ENCODE measurements around the gene PDX1. TPM values are rescaled to one million over a fixed set of nuclear protein-coding genes. Genes with fewer than 3 reads are reported as not detected.

The PDX1 gene
- total RNA-seq, 1 experiment from 2014 or later, result not detected

DNA sequence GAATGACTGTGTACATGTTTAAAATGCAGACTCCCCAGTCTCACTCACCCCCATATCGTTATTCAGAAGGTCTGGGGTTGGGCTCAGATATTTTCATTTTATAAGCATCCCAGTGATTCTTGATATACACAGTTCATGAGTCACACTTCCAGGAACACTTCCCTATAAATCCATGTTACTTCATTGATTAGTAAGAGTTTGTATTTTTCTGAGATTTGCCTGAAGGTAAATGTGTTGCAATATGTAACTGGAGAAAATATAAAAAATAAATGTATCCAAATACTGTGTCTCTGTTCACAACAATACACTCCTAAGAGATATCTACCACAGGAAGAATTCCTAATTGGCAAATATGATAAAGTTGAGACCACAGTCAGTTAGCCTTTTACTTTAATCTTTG lies 6.6 kb upstream of the PDX1 start:
- H3K36me3 ChIP-seq (ENCODE audit: insufficient read depth, low read length, poor library complexity, severe bottlenecking), result no peaks in the 10 kb centered on the region
- H3K27me3 ChIP-seq (replicated peaks; ENCODE audit: insufficient read depth, low read depth, low read length, poor library complexity), result peaks cover 93% of the 10 kb centered on the region
- TF ChIP-seq, protein P1, sequence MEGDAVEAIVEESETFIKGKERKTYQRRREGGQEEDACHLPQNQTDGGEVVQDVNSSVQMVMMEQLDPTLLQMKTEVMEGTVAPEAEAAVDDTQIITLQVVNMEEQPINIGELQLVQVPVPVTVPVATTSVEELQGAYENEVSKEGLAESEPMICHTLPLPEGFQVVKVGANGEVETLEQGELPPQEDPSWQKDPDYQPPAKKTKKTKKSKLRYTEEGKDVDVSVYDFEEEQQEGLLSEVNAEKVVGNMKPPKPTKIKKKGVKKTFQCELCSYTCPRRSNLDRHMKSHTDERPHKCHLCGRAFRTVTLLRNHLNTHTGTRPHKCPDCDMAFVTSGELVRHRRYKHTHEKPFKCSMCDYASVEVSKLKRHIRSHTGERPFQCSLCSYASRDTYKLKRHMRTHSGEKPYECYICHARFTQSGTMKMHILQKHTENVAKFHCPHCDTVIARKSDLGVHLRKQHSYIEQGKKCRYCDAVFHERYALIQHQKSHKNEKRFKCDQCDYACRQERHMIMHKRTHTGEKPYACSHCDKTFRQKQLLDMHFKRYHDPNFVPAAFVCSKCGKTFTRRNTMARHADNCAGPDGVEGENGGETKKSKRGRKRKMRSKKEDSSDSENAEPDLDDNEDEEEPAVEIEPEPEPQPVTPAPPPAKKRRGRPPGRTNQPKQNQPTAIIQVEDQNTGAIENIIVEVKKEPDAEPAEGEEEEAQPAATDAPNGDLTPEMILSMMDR (conservative IDR thresholded peaks at IDR 0.05; ENCODE audit: low read depth, low read length), result no peak
- TF ChIP-seq EZH2 (IDR thresholded peaks at IDR 0.05; ENCODE audit: borderline replicate concordance, low read depth, low read length, poor library complexity, severe bottlenecking), result no peak
- ChIA-PET POLR2A (ENCODE audit: low non-redundant PET) (no interaction called here), CTCF (no interaction called here)
- no peaks in the 10 kb centered on the region for H3K9me3 ChIP-seq (ENCODE audit: low read depth, low read length, poor library complexity, severe bottlenecking)
- no peak for DNase-seq (ENCODE audit: low spot score)
- intact Hi-C loops (cut with micrococcal nuclease; ENCODE audit: unreplicated experiment), result no loop called here
- H3K27ac ChIP-seq (ENCODE audit: low read depth, low read length, poor library complexity, severe bottlenecking), result no peak overlapping the region
- no TSS peak for BruUV-seq (replicated peaks)
- H3K4me1 ChIP-seq (ENCODE audit: insufficient read depth, low read length, poor library complexity, severe bottlenecking), result no peaks in the 10 kb centered on the region
- H3K4me3 ChIP-seq (ENCODE audit: low read depth, low read length, poor library complexity, severe bottlenecking), result no peak overlapping the region

DNA sequence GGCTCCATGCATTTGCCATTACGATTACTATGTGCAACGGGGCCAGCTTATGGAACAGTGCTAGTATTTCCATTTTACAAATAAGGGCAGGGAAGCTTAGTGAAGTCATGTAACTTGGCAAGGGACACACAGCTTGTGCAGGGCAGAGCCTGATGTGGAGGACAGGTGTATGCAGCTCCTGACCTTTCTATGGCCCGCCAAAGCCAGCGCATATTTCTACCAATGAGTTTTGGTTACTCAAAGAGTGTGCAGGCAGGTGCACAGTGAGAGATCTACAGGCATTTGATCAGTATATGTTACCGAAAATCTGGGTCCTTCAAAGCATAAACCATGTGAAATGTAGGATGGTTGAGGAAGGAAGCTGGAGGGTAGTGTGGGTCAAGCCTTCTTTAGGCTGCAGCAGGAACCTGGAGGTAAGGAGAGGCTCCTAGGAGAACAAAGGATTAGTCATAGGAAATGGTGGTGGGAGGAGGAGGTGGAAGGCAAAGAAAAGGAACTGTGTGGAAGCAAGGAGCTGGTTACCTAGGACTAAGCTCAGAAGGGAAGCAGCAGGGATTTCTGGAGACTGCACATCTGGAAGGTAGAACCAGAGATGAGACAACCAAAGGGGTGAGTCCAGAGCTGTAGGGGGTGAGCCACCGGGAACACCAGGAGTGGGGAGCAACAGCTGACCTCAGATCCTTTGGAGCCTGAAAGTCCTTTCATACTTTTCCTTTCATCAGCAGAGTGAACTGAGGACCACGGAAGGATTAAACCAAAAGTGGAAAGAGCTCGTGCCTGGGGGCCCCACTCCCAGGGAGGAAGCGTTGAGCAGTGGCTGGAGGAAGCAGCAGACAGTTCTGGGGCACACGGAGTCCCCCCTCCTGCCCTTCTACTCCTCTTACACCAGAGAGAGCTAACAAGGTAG lies 4.2 kb upstream of the PDX1 start:
- H3K27me3 ChIP-seq (replicated peaks; ENCODE audit: insufficient read depth, low read depth, low read length, poor library complexity), result peaks cover 93% of the 10 kb centered on the region
- BruUV-seq (replicated peaks), result no TSS peak
- intact Hi-C loops (cut with micrococcal nuclease; ENCODE audit: unreplicated experiment), result no loop called here
- POLR2A ChIA-PET (ENCODE audit: low non-redundant PET), result no interaction called here
- H3K4me1 ChIP-seq (ENCODE audit: insufficient read depth, low read length, poor library complexity, severe bottlenecking), result peaks cover 10% of the 10 kb centered on the region
- CTCF ChIA-PET, result no interaction called here
- H3K27ac ChIP-seq (ENCODE audit: low read depth, low read length, poor library complexity, severe bottlenecking), result no peak overlapping the region
- DNase-seq (ENCODE audit: low spot score), result no peak
- H3K36me3 ChIP-seq (ENCODE audit: insufficient read depth, low read length, poor library complexity, severe bottlenecking), result no peaks in the 10 kb centered on the region
- H3K9me3 ChIP-seq (ENCODE audit: low read depth, low read length, poor library complexity, severe bottlenecking), result no peaks in the 10 kb centered on the region
- H3K4me3 ChIP-seq (ENCODE audit: low read depth, low read length, poor library complexity, severe bottlenecking), result no peak overlapping the region
- no peak for TF ChIP-seq EZH2 (IDR thresholded peaks at IDR 0.05; ENCODE audit: borderline replicate concordance, low read depth, low read length, poor library complexity, severe bottlenecking)
- TF ChIP-seq, protein P1 (conservative IDR thresholded peaks at IDR 0.05; ENCODE audit: low read depth, low read length), result no peak

DNA sequence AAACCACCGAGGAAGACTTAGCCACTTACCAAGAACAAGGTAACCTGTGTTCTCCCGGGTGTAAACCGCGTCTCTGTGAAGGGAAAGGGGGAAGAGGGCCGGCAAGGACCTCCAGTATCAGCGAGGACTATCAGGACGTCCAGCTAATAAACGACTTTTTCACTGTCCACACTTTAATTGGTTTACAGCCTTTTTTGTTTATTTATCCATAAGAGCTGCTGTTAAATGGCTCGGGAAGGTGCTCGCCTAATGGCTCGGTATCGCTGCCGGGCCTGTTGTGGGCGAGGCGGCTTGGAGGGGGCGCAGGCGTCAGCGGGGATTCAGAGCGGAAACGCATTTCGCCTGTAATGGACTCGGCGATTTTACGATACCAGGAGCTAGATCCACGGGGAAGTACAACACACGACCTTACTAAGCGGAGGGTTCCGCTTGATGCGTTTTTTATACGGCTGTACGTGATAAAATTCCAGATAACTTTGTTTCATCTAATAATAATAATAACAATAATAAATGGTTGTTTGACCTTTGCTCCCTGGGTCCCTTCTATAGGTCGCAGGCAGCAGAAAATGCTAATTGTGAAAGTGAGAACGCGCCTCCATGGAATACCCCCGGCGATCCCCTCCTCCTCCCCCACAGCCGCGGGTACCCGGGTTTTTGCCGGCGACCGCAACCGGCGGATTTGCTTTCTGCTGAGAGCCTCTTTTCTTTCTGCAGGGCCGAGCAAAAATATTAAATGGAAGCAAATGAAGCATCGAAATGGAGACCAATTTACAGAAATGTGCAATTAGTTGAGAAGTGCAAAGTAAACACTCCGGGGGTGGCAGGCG lies 2.5 kb upstream of the PDX1 start:
- intact Hi-C loops (cut with micrococcal nuclease; ENCODE audit: unreplicated experiment), result no loop called here
- peaks cover 95% of the 10 kb centered on the region for H3K27me3 ChIP-seq (replicated peaks; ENCODE audit: insufficient read depth, low read depth, low read length, poor library complexity)
- BruUV-seq (replicated peaks), result no TSS peak
- TF ChIP-seq, protein P1 (conservative IDR thresholded peaks at IDR 0.05; ENCODE audit: low read depth, low read length), result no peak
- peak; percentile 84 for TF ChIP-seq EZH2 (IDR thresholded peaks at IDR 0.05; ENCODE audit: borderline replicate concordance, low read depth, low read length, poor library complexity, severe bottlenecking)
- DNase-seq (ENCODE audit: low spot score), result no peak
- no peaks in the 10 kb centered on the region for H3K9me3 ChIP-seq (ENCODE audit: low read depth, low read length, poor library complexity, severe bottlenecking)
- no peak overlapping the region for H3K4me3 ChIP-seq (ENCODE audit: low read depth, low read length, poor library complexity, severe bottlenecking)
- H3K36me3 ChIP-seq (ENCODE audit: insufficient read depth, low read length, poor library complexity, severe bottlenecking), result no peaks in the 10 kb centered on the region
- CTCF ChIA-PET, result no interaction called here
- POLR2A ChIA-PET (ENCODE audit: low non-redundant PET), result no interaction called here
- no peak overlapping the region for H3K27ac ChIP-seq (ENCODE audit: low read depth, low read length, poor library complexity, severe bottlenecking)
- H3K4me1 ChIP-seq (ENCODE audit: insufficient read depth, low read length, poor library complexity, severe bottlenecking), result peaks cover 16% of the 10 kb centered on the region

Measured in A673 (cell line).